H1 (cell line): Measurements from ENCODE around the gene CGN. TPM values are rescaled to one million over a fixed set of nuclear protein-coding genes. Genes with fewer than 3 reads are reported as not detected.
A peak's percentile ranks its signal among the peaks of the same experiment; 100 is the strongest.

Experiments used
- CTCF ChIA-PET: fragments of 300-600 bp; sonication (Branson Sonifier 250); formaldehyde crosslinking; loops from one replicate; lab custom pipeline; 2021; ENCODE audit not compliant: partially characterized antibody; lab: Charles Lee
- POLR2A ChIA-PET: fragments of 300-600 bp; sonication (Branson Sonifier 250); formaldehyde crosslinking; loops from one replicate; lab custom pipeline; 2021; ENCODE audit warnings: inconsistent platforms; ENCODE audit not compliant: partially characterized antibody; lab: Charles Lee
- DNase-seq, 2 experiments: peaks; one replicate each; pipeline versions ENCODE4 v3.0.0 to v3.0.0-alpha.2; 2010 to 2022; ENCODE audit warnings: low spot score in 2 of 2, low read depth in 1 of 2, mixed read lengths in 1 of 2
- FAIRE-seq: peaks from 2 replicates; lab custom pipeline; 2011; peaks lifted over from hg19 to GRCh38; lab: Jason Lieb, UNC
- H2AFZ ChIP-seq: 2 replicates; pipeline ENCODE4 v1.8.1; 2012; ENCODE audit warnings: low read length, inconsistent platforms
- H2AK5ac ChIP-seq: 2 replicates; pipeline ENCODE4 v1.6.1; 2013; ENCODE audit warnings: low read depth, low read length
- H2BK120ac ChIP-seq: replicated peaks from 2 replicates; pipeline ENCODE3; 2013; ENCODE audit warnings: low read depth, low read length, inconsistent platforms
- H2BK12ac ChIP-seq: 2 replicates; pipeline ENCODE4 v1.6.1; 2013; ENCODE audit warnings: low read depth, low read length
- H2BK15ac ChIP-seq: 2 replicates; pipeline ENCODE4 v1.6.1; 2013; ENCODE audit warnings: low read length
- H2BK20ac ChIP-seq: 2 replicates; pipeline ENCODE4 v1.6.1; 2013; ENCODE audit warnings: low read length
- H2BK5ac ChIP-seq: 2 replicates; pipeline ENCODE4 v1.6.1; 2013; ENCODE audit warnings: low read depth, low read length
- H3K14ac ChIP-seq: 2 replicates; pipeline ENCODE4 v1.6.1; 2013; ENCODE audit warnings: inconsistent platforms; ENCODE audit not compliant: insufficient read length
- H3K18ac ChIP-seq: 2 replicates; pipeline ENCODE4 v1.6.1; 2013; ENCODE audit warnings: low read length; ENCODE audit errors: extremely low read depth
- H3K23ac ChIP-seq: 2 replicates; pipeline ENCODE4 v1.6.1; 2013; ENCODE audit warnings: inconsistent platforms; ENCODE audit not compliant: insufficient read length
- H3K23me2 ChIP-seq: 2 replicates; pipeline ENCODE4 v1.6.1; 2013; ENCODE audit warnings: low read depth, low read length
- H3K27ac ChIP-seq: 2 replicates; pipeline ENCODE4 v1.6.1; 2011; ENCODE audit warnings: low read depth, low read length, inconsistent platforms
- H3K27me3 ChIP-seq, 4 experiments: replicated peaks in 1 of 4; 1 replicate in 1 of 4; 2 replicates in 3 of 4; pipeline versions ENCODE4 v1.6.1 to v1.8.1; 2011 to 2013; ENCODE audit warnings: low read length in 3 of 4, mild to moderate bottlenecking in 3 of 4, inconsistent platforms in 2 of 4, mixed read lengths in 2 of 4, moderate library complexity in 1 of 4; ENCODE audit not compliant: control insufficient read depth in 3 of 4, insufficient read depth in 3 of 4; ENCODE audit errors: extremely low read depth in 1 of 4
- H3K36me3 ChIP-seq, 4 experiments: 2 replicates each; pipeline versions ENCODE4 v1.6.1 to v1.8.1; 2011 to 2013; ENCODE audit warnings: mild to moderate bottlenecking in 4 of 4, low read length in 3 of 4, moderate library complexity in 2 of 4, control low read depth in 1 of 4, inconsistent platforms in 1 of 4; ENCODE audit not compliant: insufficient read depth in 4 of 4, control insufficient read depth in 2 of 4
- H3K4ac ChIP-seq: replicated peaks from 2 replicates; pipeline ENCODE3; 2013; ENCODE audit warnings: low read length, low read depth, mixed read lengths, inconsistent platforms; ENCODE audit not compliant: insufficient read length
- H3K4me1 ChIP-seq, 4 experiments: replicated peaks in 1 of 4; 1 replicate in 1 of 4; 2 replicates in 3 of 4; pipeline versions ENCODE4 v1.6.1 to v1.8.1; 2011 to 2013; ENCODE audit warnings: low read length in 3 of 4, inconsistent platforms in 2 of 4, mixed read lengths in 1 of 4; ENCODE audit not compliant: insufficient read depth in 4 of 4, control insufficient read depth in 3 of 4
- H3K4me2 ChIP-seq, 2 experiments: 2 replicates each; pipeline versions ENCODE4 v1.6.1 to v1.8.1; 2011 to 2013; ENCODE audit warnings: low read depth in 2 of 2, low read length in 2 of 2, control low read depth in 1 of 2, inconsistent platforms in 1 of 2, mild to moderate bottlenecking in 1 of 2; ENCODE audit not compliant: insufficient read depth in 1 of 2
- H3K4me3 ChIP-seq, 4 experiments: fragments of 200-600, 300-600 bp in 1 of 4; sonication (generic), shearing (Covaris generic), sonication (Bioruptor Twin) in 1 of 4; 2 replicates each; pipeline versions ENCODE4 v1.5.1 to v1.8.1; 2011 to 2016; ENCODE audit warnings: low read length in 4 of 4, low read depth in 3 of 4, control low read depth in 2 of 4, inconsistent platforms in 2 of 4, mild to moderate bottlenecking in 2 of 4, mixed read lengths in 1 of 4, moderate library complexity in 1 of 4; ENCODE audit not compliant: insufficient read depth in 2 of 4; ENCODE audit errors: extremely low read depth in 1 of 4
- H3K56ac ChIP-seq: replicated peaks from 2 replicates; pipeline ENCODE3; 2013; ENCODE audit warnings: low read depth, mild to moderate bottlenecking, mixed read lengths, low read length, inconsistent platforms; ENCODE audit not compliant: insufficient read length
- H3K79me1 ChIP-seq: 2 replicates; pipeline ENCODE4 v1.6.1; 2013; ENCODE audit warnings: low read depth, low read length, control low read depth
- H3K79me2 ChIP-seq, 2 experiments: 2 replicates each; pipeline versions ENCODE4 v1.6.1 to v1.8.1; 2012 to 2013; ENCODE audit warnings: low read length in 2 of 2, mild to moderate bottlenecking in 2 of 2, inconsistent platforms in 1 of 2; ENCODE audit not compliant: insufficient read depth in 2 of 2, control insufficient read depth in 1 of 2
- H3K9ac ChIP-seq, 4 experiments: replicated peaks in 1 of 4; 1 replicate in 1 of 4; 2 replicates in 3 of 4; pipeline versions ENCODE4 v1.6.1 to v1.8.1; 2011 to 2013; ENCODE audit warnings: low read depth in 3 of 4, low read length in 3 of 4, control low read depth in 2 of 4, mild to moderate bottlenecking in 2 of 4, moderate library complexity in 2 of 4, inconsistent platforms in 1 of 4; ENCODE audit errors: extremely low read depth in 1 of 4
- H3K9me3 ChIP-seq, 2 experiments: 2 replicates each; pipeline versions ENCODE4 v1.6.1 to v1.8.1; 2012 to 2013; ENCODE audit warnings: mild to moderate bottlenecking in 2 of 2, moderate library complexity in 2 of 2, control low read depth in 1 of 2, inconsistent platforms in 1 of 2, low read depth in 1 of 2, low read length in 1 of 2, mixed read lengths in 1 of 2; ENCODE audit not compliant: insufficient read depth in 2 of 2
- H4K20me1 ChIP-seq, 2 experiments: replicated peaks in 1 of 2; 2 replicates each; pipeline versions ENCODE3 to v1.8.1; 2011 to 2013; ENCODE audit warnings: inconsistent platforms in 2 of 2, low read length in 2 of 2, mild to moderate bottlenecking in 1 of 2; ENCODE audit not compliant: insufficient read depth in 2 of 2, control insufficient read depth in 1 of 2
- H4K5ac ChIP-seq: 2 replicates; pipeline ENCODE4 v1.6.1; 2013; ENCODE audit warnings: low read length, low read depth, mixed read lengths, inconsistent platforms; ENCODE audit not compliant: insufficient read length
- H4K8ac ChIP-seq: 2 replicates; pipeline ENCODE4 v1.8.0; 2013; ENCODE audit warnings: mild to moderate bottlenecking, moderate library complexity, low read length, inconsistent platforms; ENCODE audit not compliant: insufficient read depth; ENCODE audit errors: extremely low read depth
- H4K91ac ChIP-seq: replicated peaks from 2 replicates; pipeline ENCODE3; 2013; ENCODE audit warnings: low read length, mixed read lengths, inconsistent platforms; ENCODE audit not compliant: insufficient read length
- NRF1 ChIP-seq: IDR thresholded peaks from 2 replicates; pipeline ENCODE4 v1.6.1; 2011; ENCODE audit warnings: mild to moderate bottlenecking, low read depth, low read length, improper control_type of control experiment
- TEAD4 ChIP-seq: IDR thresholded peaks from 2 replicates; pipeline ENCODE4 v1.6.1; 2012; ENCODE audit warnings: low read depth, low read length, inconsistent platforms, mixed read lengths
- WGBS, 2 experiments: shearing (Covaris generic) in 1 of 2; methylation state at CpG; one replicate each; pipeline versions ENCODE4 v1.1.6 to v1.1.7; 2013 to 2015; ENCODE audit warnings: low lambda C conversion rate in 2 of 2, mixed read lengths in 2 of 2, inconsistent platforms in 1 of 2, low coverage in 1 of 2, missing lambda C conversion rate in 1 of 2; ENCODE audit not compliant: insufficient replicate concordance in 2 of 2, insufficient coverage in 1 of 2, insufficient read length in 1 of 2; ENCODE audit errors: extremely low coverage in 1 of 2, missing lambda C conversion rate in 1 of 2; 5-methylcytosine and 5-hydroxymethylcytosine counted together
- polyA plus RNA-seq, 7 experiments: library from polyadenylated mRNA; depleted of rRNA in 3 of 7; stranded (reverse) in 5 of 7; unstranded in 2 of 7; fragments of >200 nt in 5 of 7; fragments of 200-250 nt in 2 of 7; gene quantifications; 1 replicate in 5 of 7; 2 replicates in 1 of 7; 4 replicates in 1 of 7; pipeline versions ENCODE4 v1.2.1 to v1.2.3, GENCODE V29; 2011 to 2013; ENCODE audit warnings: missing spikeins in 2 of 7, mixed read lengths in 2 of 7
- total RNA-seq: library from RNA; stranded (reverse); fragmentation: NEBNext Ultra II Directional; extraction: Animal tissue kit (Norgen Biotek cat#: 25700); gene quantifications from 2 replicates; pipeline ENCODE4 v1.2.1, GENCODE V29; 2021

The CGN gene
- total and polyA plus RNA-seq, 2 of the 8 experiments (the other 6 are each of a cell fraction or from before 2014, with no cell fraction given): 15.9 to 52.7 TPM

DNA sequence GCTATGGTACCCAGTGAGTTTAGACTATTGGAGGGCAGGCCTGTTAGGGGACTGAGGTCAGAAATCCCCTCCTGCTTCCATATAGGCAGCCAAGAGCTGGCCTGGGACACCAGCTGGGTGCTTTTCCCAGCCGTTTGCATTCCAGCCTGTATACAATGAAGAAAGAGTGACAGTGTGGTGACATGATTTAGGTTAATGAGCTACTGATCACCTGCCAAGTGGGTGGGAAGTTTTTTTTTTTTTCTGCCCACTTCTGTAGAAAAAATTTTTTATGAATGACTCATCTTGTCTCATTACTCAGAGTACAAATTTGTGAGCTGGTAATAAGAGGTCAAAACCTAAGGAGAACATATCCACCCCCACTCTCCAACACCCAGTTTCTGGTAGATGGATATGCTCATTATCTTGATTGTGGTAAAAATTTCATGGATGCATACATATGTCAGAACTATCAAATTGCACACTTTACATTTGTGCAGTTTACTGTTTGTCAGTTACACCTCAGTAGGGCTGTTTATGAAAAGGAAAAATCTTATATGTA, 16.4 kb upstream of the CGN start:
- H4K5ac ChIP-seq: no peak overlapping the region
- no peaks in the 10 kb centered on the region for H3K9me3 ChIP-seq
- no peaks in the 10 kb centered on the region for H4K20me1 ChIP-seq
- H3K79me2 ChIP-seq: no peaks in the 10 kb centered on the region
- no peak overlapping the region for H3K4ac ChIP-seq
- ChIA-PET POLR2A (interaction anchor here (0.7 to 1.3 kb wide), 5 partner anchors 14 to 46 kb away, joined by 3 to 4 read pairs (median 3); no protein-coding TSS in a partner anchor), CTCF (interaction anchor here (1.3 kb wide), 1 partner anchor 11 kb away, joined by 5 read pairs; no protein-coding TSS in a partner anchor)
- no peak overlapping the region for H3K27ac ChIP-seq
- H3K9ac ChIP-seq: no peak overlapping the region
- H2BK120ac ChIP-seq: no peak overlapping the region
- H4K91ac ChIP-seq: no peak overlapping the region
- no peaks in the 10 kb centered on the region for H3K23me2 ChIP-seq
- H3K56ac ChIP-seq: no peak overlapping the region
- H3K18ac ChIP-seq: no peak overlapping the region
- no peak overlapping the region for H3K4me2 ChIP-seq
- H2BK15ac ChIP-seq: no peak overlapping the region
- no peak overlapping the region for H4K8ac ChIP-seq
- H2AFZ ChIP-seq: no peak overlapping the region
- H3K79me1 ChIP-seq: no peaks in the 10 kb centered on the region
- TF ChIP-seq TEAD4 (peak; percentile 47; the same call in 1 of the 2 replicates), NRF1 (no peak)
- FAIRE-seq: no peak
- no peak overlapping the region for H2BK12ac ChIP-seq
- WGBS, 2 experiments: 0% methylated on average over 1 of the region's 1 CpG; no CpG with 5 or more reads in 1 of the 2 experiments
- H3K4me3 ChIP-seq: no peak overlapping the region
- DNase-seq: no peak
- H3K27me3 ChIP-seq: no peaks in the 10 kb centered on the region
- H3K4me1 ChIP-seq: no peaks in the 10 kb centered on the region
- H3K23ac ChIP-seq: no peak overlapping the region
- H2BK5ac ChIP-seq: no peak overlapping the region
- no peak overlapping the region for H2BK20ac ChIP-seq
- no peaks in the 10 kb centered on the region for H3K36me3 ChIP-seq
- H2AK5ac ChIP-seq: no peak overlapping the region
- H3K14ac ChIP-seq: no peak overlapping the region
